GM19467 (cell line): ENCODE data around the gene RET.

ENCODE experiments used
- ATAC-seq: cut with Tn5 transposase; IDR thresholded peaks from one replicate; pipeline ENCODE4 v1.9.1; 2021; ENCODE audit warnings: mild to moderate bottlenecking, moderate library complexity; ENCODE audit not compliant: unreplicated experiment

Gene RET

DNA sequence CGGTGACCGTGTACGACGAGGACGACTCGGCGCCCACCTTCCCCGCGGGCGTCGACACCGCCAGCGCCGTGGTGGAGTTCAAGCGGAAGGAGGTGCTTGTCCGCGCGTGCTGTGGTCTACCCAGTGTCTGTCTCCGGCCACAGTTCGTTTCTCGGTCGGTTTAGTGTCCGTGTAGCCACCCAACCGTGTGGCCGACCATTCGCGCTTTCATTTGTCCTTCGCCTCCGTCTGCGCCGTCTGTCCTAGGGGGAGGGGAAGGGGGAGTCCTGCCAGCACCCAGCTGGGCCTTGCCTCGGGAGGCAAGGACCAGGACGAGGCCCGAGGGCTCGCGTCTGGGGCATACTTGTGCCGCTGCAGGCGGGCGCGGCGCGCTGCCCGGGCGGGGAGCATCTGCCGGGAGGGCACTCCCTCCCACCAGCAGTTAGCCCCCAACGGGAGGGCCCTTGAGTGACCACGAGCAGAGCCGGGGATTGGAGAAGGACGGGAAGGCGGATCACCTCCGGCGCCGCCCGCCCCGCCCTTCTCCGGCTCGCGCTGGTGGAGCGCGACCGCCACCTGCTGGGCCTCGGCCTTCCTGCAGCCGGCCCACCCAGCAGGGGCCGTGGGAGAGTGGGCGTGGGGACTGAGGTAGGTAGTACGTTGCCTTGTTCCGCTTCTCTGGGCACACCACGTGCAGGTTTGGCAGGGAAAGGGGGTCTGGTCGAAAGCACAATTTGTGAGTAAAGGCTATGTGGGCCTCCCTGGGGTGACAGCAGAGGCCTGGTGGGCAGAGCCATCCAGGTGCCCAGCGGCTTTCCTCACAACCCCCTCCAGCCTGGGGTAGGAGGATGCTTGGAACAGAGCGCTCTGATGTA lies 28.5 kb downstream of the RET start:
- ATAC-seq, result peak; percentile 71

DNA sequence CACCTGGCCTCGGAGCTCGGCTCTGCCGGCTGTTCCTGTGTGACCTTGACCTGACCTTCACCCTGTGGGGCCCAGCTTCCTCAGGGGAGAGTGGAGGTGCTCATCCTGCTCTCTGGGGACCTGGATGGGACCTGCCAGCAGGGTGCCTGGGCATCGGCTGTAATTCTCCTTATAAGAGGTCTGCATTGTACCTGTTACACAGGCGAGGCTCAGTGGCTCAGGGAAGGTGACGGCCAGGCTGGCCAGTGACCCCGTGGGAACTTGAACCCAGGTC lies 29.0 kb downstream of the RET start:
- ATAC-seq, result no peak

DNA sequence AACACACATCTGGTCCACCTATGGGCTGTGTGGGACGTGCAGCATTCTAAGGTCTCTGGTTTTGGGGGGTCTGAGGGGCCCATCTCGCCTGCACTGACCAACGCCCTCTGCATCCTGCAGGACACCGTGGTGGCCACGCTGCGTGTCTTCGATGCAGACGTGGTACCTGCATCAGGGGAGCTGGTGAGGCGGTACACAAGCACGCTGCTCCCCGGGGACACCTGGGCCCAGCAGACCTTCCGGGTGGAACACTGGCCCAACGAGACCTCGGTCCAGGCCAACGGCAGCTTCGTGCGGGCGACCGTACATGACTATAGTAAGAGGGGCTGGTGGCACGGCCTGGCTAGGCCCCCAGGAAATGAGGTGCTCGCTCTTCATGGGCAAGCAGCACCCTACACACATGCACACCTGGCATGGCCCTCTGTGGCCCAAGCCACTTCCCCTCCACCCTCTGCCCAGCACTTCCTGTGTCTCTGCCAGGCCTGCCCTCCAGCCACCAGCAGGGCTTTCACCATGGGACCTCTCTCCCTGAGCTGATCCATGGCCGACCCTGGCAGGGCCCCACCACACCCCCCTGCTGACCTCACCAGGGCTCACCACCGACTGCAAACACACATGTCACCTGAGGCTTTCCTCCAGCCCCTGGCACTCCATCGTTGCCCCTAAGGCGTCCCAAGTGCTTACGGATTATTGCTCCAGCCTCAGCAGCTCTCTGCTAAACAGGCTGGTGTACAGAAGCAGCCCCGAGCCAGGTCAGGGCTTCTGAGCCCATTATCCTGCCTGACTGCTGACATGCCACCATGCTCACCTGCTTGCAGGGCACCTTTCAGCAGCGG lies 29.6 kb downstream of the RET start:
- ATAC-seq, result no peak

DNA sequence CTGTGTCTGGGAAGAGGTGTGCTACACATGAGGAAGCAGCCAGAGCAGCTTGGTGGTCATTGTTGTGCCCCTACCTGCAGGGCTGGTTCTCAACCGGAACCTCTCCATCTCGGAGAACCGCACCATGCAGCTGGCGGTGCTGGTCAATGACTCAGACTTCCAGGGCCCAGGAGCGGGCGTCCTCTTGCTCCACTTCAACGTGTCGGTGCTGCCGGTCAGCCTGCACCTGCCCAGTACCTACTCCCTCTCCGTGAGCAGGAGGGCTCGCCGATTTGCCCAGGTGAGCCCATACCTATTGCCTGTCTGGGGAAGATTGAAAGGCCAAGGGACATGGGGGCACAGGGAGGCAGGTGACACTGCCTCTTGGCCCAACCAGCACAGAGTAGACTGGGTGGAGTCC lies 32.1 kb downstream of the RET start:
- ATAC-seq, result no peak

DNA sequence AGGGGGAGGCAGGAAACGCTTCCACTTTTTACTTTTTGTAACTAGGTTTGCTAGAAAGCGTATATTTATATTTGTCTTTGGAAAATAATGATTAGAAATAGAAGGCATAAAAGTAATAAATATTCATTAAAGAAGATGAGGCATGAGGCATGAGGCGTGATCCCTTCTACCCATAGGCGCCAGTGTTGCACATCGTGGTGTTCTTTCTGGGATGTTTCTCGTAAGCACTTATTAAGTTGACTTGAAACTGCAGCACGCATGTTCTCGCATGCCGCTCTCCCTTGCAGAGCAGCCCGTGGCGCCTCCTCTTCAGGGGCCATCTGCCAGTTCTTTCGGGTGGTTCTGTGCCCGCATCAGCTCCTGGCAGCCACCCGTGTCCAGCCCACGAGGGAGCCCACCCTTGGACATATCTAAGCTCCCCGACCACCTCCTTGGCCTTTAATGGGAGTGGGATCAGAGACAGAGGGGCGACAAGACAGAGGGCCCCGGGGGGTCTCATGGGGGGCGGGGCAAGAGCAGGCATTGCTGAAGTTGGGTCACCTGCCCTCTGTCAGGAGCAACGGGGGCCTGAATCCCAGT lies 32.9 kb downstream of the RET start:
- no peak for ATAC-seq

DNA sequence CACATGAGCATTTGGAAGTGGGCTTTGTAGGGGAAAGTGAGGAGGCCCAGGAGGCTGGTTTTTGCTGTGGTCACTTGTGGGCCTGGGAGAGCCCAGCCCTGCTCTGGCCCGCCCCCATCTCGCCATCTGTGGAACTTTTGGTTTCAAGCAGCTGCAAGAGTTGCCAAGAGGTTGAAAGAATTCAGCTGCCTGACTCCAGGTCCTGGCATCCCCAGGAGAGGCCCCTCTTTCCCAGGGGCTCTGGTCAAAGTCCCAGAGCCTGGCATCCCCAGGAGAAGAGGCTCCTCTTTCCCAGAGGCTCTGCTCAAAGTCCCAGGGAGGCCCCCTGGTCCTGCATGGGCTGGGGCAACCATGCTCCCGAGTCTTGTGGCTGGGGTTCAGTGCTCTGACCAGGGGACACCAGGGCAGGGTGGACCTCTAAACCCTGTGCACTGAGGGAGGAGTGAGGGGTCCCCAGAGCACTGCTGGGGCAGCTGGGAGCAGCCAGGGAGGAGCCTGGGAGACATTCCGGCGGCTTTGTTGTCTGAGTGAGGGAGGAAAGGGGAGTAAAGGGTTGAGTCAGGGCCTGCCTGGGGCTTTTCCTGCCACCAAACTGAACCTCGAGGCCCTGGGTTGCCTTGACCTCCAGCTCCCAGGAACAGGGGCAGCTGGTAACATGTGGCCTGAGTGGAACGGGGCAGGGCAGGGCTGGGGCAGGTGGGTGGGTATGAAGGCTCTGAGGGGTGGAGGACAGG lies 33.6 kb downstream of the RET start:
- peak; percentile 42 for ATAC-seq

DNA sequence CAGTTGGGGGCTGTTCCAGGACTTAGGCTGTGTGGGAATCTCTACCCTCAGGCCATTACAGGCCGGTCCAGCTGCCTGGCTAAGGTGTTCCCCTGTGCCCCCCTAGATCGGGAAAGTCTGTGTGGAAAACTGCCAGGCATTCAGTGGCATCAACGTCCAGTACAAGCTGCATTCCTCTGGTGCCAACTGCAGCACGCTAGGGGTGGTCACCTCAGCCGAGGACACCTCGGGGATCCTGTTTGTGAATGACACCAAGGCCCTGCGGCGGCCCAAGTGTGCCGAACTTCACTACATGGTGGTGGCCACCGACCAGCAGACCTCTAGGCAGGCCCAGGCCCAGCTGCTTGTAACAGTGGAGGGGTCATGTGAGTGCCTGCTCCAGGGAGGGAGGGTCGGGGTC lies 34.2 kb downstream of the RET start:
- no peak for ATAC-seq

DNA sequence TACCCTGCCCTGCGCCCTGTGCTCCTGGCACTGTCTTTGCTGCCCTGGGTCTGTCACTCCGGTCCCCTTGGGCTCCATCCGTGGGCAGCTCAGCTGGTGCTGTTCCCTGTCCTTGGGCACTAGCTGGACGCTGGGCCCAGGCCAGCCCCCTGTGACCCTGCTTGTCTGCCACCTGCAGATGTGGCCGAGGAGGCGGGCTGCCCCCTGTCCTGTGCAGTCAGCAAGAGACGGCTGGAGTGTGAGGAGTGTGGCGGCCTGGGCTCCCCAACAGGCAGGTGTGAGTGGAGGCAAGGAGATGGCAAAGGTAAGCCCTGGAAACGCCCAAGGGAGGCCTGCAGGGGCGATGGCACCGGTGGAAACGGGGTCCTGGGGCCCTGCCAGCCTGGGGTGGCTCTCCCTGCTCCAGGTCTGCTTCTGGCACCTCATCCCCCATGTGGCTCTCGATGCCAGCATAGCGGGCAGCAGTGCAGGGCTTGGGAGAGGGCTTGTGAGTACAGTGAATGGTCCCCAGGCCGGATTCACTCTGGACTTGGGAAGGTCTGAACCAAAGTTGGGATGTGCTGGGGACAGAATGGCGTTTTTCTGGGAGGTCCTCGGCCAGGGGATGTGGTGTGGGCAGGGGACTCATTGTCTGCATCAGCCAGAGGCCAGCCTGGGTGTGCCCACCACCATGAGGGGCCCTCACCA lies 35.2 kb downstream of the RET start:
- ATAC-seq, result no peak

DNA sequence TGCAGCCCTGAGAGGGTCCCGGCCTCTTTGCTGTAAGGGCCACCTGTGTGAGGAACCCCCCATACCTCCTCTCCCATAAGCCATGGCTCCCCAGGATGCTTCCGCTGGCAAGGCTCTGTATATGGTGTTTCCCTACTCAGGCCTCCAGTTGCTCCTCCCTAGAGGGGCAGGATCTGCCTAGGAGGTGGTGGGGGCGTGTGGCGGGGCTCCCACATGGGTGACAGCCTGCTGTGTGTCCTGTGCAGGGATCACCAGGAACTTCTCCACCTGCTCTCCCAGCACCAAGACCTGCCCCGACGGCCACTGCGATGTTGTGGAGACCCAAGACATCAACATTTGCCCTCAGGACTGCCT lies 35.7 kb downstream of the RET start:
- ATAC-seq, result no peak

DNA sequence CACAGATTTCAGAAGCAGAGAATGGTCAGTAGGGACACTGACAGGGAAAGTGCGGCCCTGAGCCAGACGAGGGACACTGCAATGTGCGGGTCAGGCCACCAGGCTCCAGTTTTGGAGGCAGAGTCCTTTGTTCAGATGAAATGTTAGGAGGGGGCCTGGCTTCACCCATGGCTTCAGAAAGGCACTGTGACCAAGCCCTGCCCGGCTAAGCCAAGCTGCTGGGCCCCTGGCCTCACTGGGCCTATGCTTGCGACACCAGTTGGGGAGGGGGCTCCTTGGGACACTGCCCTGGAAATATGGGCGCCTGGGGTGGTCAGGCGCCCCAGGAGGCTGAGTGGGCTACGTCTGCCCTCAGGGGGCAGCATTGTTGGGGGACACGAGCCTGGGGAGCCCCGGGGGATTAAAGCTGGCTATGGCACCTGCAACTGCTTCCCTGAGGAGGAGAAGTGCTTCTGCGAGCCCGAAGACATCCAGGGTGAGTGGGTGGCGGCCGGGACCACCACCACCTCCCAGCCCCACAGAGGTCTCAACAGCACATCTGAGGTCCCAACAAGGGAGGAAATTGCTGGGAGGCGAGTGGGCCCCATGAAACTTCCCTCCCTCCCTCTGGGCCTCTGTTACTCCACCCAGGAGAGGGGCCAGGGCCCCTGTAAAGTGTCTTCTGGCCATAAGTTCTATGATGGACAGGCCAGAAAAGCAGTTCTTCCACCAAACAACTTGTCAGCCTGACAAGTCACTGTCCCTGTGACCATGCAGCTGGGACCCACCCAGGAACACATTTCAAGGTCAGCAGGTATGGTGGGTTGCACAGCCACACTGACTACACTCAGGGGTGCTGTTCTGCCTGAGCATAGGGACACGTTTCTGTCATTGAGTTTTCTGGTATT lies 36.6 kb downstream of the RET start:
- ATAC-seq, result no peak

DNA sequence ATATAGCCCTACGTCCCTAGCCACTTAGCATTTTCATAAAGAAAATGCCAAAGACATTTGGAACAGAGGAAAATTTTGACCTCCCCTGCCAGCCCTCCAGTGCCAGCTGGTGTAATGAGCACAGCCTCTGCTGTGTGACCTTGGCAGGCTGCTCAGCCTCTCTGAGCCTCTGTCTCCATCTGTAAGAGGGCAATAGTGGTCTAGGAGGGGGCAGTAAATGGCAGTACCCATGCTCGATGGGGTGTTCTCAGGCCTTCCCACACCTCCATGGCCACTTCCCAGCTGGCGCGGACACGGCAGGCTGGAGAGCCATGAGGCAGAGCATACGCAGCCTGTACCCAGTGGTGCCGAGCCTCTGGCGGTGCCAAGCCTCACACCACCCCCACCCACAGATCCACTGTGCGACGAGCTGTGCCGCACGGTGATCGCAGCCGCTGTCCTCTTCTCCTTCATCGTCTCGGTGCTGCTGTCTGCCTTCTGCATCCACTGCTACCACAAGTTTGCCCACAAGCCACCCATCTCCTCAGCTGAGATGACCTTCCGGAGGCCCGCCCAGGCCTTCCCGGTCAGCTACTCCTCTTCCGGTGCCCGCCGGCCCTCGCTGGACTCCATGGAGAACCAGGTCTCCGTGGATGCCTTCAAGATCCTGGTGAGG lies 37.3 kb downstream of the RET start:
- ATAC-seq, result no peak

DNA sequence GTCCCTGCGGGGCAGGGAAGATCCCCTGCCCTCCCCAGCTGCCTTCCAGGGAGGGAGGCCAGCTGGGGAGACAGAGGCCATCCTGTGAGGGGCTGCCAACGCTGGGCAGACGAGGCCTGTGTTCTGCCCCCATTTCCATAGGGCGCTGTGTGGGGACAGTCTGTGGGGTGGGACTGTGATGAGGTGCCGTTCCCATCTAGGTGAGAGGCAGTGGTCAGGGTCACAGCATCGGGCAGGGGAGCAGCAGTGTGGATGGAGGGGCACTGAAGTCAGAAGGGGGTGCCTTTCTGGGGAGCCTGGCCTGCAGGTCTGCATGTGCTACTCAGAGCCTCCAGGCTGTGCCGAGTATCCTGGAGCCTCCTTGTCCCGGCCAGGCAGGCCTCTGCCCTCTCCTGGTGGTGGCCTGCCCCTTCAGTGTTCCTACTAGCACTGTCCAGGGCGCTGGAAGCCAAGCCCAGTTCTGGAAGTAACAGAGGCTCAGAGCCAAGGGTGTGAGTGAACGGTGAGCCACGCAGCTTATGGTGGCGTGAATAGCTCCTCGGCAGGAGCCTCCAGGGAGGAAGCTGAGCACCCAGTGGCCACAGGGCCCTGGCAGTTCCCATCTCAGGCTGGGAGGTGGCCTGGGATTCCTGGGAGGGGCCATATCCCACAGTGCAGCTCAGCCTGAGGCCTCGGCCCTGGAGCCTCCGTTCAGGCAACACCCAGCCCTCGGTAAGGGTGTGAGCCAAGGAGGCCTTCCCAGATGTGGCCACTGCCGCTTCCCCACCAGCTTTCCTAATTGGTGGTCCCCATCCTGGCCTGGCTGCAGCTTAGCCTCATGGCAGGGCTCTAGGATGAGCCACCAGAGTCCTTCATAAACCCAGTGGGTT lies 38.1 kb downstream of the RET start:
- no peak for ATAC-seq

DNA sequence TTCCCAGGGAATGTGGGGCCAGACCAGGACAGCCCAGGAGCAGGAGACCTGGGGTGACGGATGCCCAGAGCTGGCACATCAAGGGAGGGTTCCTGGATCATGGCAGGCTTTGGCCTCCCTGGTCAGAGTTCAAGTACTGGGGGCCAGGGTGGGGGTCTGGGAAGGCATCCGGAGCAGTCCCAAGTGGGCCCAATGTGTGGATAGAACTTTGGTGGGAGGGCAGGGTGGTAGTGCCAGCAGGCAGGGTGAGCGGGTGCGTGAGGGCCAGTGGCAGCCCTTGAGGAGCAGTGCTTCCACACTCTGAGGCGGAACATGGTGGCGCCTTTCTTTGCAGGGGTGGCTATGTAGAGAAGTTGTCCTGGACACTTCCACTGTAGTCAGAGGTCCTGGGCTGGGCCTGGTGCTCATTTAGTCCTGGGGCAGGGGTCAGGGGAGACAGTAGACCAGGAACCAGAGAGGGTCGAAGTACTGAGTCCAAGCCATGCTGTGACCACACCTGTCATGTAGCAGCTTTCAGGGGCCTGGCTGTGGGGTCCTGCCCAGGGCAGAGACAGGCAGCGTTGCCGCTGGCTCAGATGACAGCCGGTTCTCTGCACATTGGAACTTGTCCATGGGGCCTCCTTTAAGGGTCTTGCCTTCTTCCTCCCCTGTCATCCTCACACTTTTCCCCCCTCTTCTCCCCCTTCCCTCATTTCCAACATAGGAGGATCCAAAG lies 39.2 kb downstream of the RET start:
- no peak for ATAC-seq

DNA sequence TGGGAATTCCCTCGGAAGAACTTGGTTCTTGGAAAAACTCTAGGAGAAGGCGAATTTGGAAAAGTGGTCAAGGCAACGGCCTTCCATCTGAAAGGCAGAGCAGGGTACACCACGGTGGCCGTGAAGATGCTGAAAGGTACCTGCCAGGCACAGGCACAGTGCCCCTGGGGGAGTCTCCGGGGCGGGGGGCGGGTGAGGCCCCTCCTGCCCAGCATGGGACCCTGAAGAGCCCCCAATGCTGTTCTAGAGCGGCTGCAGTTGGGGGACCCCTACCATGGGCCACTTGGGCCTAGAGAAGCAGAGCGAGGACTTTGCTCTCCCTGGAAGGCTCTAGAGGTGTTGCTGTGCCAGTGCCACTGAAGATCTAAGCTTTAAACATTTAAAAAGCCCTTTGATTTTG lies 39.7 kb downstream of the RET start:
- no peak for ATAC-seq

DNA sequence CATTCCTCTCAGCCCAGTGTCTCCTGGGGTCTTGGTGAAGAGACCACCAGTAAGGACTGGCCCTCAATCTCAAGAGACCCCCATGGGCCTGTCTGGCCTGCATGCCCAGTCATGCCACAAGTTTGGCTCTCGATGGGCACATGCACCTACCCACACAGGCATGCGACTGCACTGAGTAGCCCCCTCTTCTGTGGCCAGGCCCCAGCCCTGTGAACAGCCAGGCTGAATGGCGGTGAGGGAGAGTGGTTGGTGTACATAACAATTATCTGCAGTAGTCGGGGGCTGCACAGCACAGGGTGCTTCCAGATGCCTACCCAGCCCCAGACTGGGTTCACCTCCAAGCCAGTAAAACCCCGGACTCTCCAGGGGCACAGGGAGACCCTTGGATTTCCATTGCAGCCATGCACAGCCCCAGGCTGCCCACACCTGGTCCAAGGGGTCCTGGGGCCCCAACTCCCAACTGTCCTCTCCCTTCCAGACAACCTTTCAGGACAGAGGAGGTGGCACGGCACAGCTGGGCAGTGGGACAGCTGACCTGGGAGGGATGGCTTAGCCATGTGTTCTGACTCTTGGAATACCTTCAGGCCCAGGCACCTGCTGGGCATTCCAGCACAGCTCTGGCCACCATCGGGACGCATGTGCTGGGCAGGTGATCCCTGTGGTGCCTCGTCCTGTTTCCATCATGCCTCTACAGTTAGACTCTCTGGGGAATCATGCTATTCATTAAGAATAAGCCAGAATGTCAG lies 40.3 kb downstream of the RET start:
- no peak for ATAC-seq

DNA sequence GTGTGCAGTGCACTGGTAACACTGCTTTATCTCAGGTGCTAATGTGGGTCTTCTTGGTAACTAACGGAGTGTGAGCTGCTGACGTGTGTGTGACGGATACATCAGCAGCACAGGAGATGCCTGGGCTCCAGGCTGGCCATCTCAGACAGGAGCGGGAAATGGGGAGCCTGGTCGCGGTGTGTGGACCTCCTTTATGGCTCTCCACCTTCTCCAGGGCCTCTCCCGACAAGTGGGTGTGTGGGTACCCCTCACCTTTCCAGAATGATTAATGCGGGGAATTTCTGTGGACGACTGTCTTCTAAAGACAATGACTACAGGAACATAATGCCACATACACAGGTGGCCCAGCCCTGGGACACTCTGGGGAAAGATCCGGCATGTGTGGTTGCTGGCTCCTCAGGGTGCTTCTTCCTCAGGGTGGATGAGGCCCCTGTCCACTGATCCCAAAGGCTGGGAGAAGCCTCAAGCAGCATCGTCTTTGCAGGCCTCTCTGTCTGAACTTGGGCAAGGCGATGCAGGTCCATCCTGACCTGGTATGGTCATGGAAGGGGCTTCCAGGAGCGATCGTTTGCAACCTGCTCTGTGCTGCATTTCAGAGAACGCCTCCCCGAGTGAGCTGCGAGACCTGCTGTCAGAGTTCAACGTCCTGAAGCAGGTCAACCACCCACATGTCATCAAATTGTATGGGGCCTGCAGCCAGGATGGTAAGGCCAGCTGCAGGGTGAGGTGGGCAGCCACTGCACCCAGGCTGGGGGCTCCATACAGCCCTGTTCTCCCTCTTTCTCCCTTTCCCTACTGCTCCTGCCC lies 41.1 kb downstream of the RET start:
- no peak for ATAC-seq
